GM18511 (cell line): Measurements from ENCODE around the gene PTGFRN.

Experiments
- ATAC-seq: cut with Tn5 transposase; IDR thresholded peaks from one replicate; pipeline ENCODE4 v1.9.1; 2021; ENCODE audit warnings: mild to moderate bottlenecking, moderate library complexity; ENCODE audit not compliant: unreplicated experiment

PTGFRN gene

GRCh38 chr1:116887212-116887611 is 22.5 kb upstream of the PTGFRN start:
- no peak for ATAC-seq

- no peak for ATAC-seq
Measured at GRCh38 chr1:116889380-116889779, 20.3 kb upstream of the PTGFRN start.

- no peak for ATAC-seq
Measured at GRCh38 chr1:116891396-116892079, 18.2 kb upstream of the PTGFRN start.

GRCh38 chr1:116895073-116895472 is 14.6 kb upstream of the PTGFRN start:
- ATAC-seq: no peak

- ATAC-seq: no peak
Measured at GRCh38 chr1:116899529-116899928, 10.2 kb upstream of the PTGFRN start.

- no peak for ATAC-seq
Measured at GRCh38 chr1:116900471-116901365, 9.0 kb upstream of the PTGFRN start.

- ATAC-seq: no peak
Measured at GRCh38 chr1:116902027-116902426, 7.7 kb upstream of the PTGFRN start.

GRCh38 chr1:116902723-116903383 is 6.9 kb upstream of the PTGFRN start:
- no peak for ATAC-seq

- ATAC-seq: no peak
Measured at GRCh38 chr1:116904791-116905320, 4.9 kb upstream of the PTGFRN start.

- no peak for ATAC-seq
Measured at GRCh38 chr1:116906812-116907211, 2.9 kb upstream of the PTGFRN start.

- no peak for ATAC-seq
Measured at GRCh38 chr1:116907351-116907750, 2.4 kb upstream of the PTGFRN start.

- no peak for ATAC-seq
Measured at GRCh38 chr1:116908266-116908665, 1.4 kb upstream of the PTGFRN start.

- ATAC-seq: no peak
Measured at GRCh38 chr1:116908820-116909511, 750 bp upstream of the PTGFRN start.

- ATAC-seq: no peak
Measured at GRCh38 chr1:116910379-116911187, 867 bp downstream of the PTGFRN start.

- no peak for ATAC-seq
Measured at GRCh38 chr1:116911188-116911553, 1.5 kb downstream of the PTGFRN start.

GRCh38 chr1:116911779-116912469 is 2.2 kb downstream of the PTGFRN start:
- no peak for ATAC-seq

GRCh38 chr1:116912846-116913245 is 3.1 kb downstream of the PTGFRN start:
- ATAC-seq: no peak

GRCh38 chr1:116913941-116914340 is 4.2 kb downstream of the PTGFRN start:
- no peak for ATAC-seq

- ATAC-seq: no peak
Measured at GRCh38 chr1:116914667-116915066, 5.0 kb downstream of the PTGFRN start.
